H9 (cell line): ENCODE measurements around the gene GTF3A. TPM values are rescaled to one million over a fixed set of nuclear protein-coding genes. Genes with fewer than 3 reads are reported as not detected.

ENCODE experiments used
- DNase-seq: peaks from one replicate; pipeline ENCODE4 v3.0.0-alpha.2; 2017
- H2AFZ ChIP-seq: one replicate; pipeline ENCODE4 v1.6.1; 2013; ENCODE audit warnings: mild to moderate bottlenecking, low read length, control low read depth, moderate library complexity
- H2AK5ac ChIP-seq: 2 replicates; pipeline ENCODE4 v1.6.1; 2013; ENCODE audit warnings: low read length, control low read depth, mixed read lengths; ENCODE audit not compliant: insufficient read length
- H2BK120ac ChIP-seq: one replicate; pipeline ENCODE4 v1.6.1; 2013; ENCODE audit warnings: low read depth, mild to moderate bottlenecking, low read length, control low read depth, inconsistent platforms; ENCODE audit not compliant: poor library complexity, severe bottlenecking
- H2BK12ac ChIP-seq: 2 replicates; pipeline ENCODE4 v1.6.1; 2013; ENCODE audit warnings: low read length, control low read depth, mixed read lengths, low read depth; ENCODE audit not compliant: insufficient read length
- H2BK15ac ChIP-seq: 2 replicates; pipeline ENCODE4 v1.6.1; 2013; ENCODE audit warnings: low read depth, low read length, control low read depth
- H2BK20ac ChIP-seq: one replicate; pipeline ENCODE4 v1.6.1; 2013; ENCODE audit warnings: low read depth, mild to moderate bottlenecking, low read length, control low read depth, inconsistent platforms; ENCODE audit not compliant: poor library complexity, severe bottlenecking
- H2BK5ac ChIP-seq: 2 replicates; pipeline ENCODE4 v1.6.1; 2013; ENCODE audit warnings: low read length, control low read depth, mixed read lengths; ENCODE audit not compliant: insufficient read length
- H3K14ac ChIP-seq: 2 replicates; pipeline ENCODE4 v1.6.1; 2013; ENCODE audit warnings: low read length, control low read depth; ENCODE audit not compliant: insufficient read depth
- H3K18ac ChIP-seq: 2 replicates; pipeline ENCODE4 v1.6.1; 2013; ENCODE audit warnings: low read depth, mild to moderate bottlenecking, mixed read lengths, low read length, control low read depth; ENCODE audit not compliant: insufficient read length
- H3K23ac ChIP-seq: 2 replicates; pipeline ENCODE4 v1.6.1; 2013; ENCODE audit warnings: low read length, control low read depth, mixed read lengths, low read depth; ENCODE audit not compliant: insufficient read length
- H3K23me2 ChIP-seq: 2 replicates; pipeline ENCODE4 v1.6.1; 2013; ENCODE audit warnings: low read depth, mild to moderate bottlenecking, mixed read lengths, low read length, control low read depth; ENCODE audit not compliant: insufficient read length, poor library complexity, severe bottlenecking
- H3K27ac ChIP-seq: 2 replicates; pipeline ENCODE4 v1.5.1; 2013; ENCODE audit warnings: low read length, control low read depth, mixed read lengths, low read depth; ENCODE audit not compliant: insufficient read length
- H3K27me3 ChIP-seq: 2 replicates; pipeline ENCODE4 v1.6.1; 2013; ENCODE audit warnings: low read length, control low read depth, inconsistent platforms; ENCODE audit not compliant: insufficient read depth
- H3K4ac ChIP-seq: 2 replicates; pipeline ENCODE4 v1.6.1; 2013; ENCODE audit warnings: low read depth, mild to moderate bottlenecking, control low read depth, inconsistent platforms, low read length, moderate library complexity
- H3K4me1 ChIP-seq: 2 replicates; pipeline ENCODE4 v1.6.1; 2013; ENCODE audit warnings: low read length, control low read depth, inconsistent platforms; ENCODE audit not compliant: insufficient read depth
- H3K4me2 ChIP-seq: 2 replicates; pipeline ENCODE4 v1.6.1; 2013; ENCODE audit warnings: low read length, control low read depth, mixed read lengths; ENCODE audit not compliant: insufficient read length, insufficient read depth
- H3K56ac ChIP-seq: 2 replicates; pipeline ENCODE4 v1.6.1; 2013; ENCODE audit warnings: low read depth, mild to moderate bottlenecking, mixed read lengths, low read length, control low read depth; ENCODE audit not compliant: insufficient read length
- H3K79me1 ChIP-seq: 2 replicates; pipeline ENCODE4 v1.6.1; 2013; ENCODE audit warnings: low read depth, mild to moderate bottlenecking, moderate library complexity, low read length, control low read depth, inconsistent platforms; ENCODE audit not compliant: insufficient read depth, poor library complexity, severe bottlenecking
- H3K79me2 ChIP-seq: 2 replicates; pipeline ENCODE4 v1.6.1; 2013; ENCODE audit warnings: low read length, control low read depth, inconsistent platforms; ENCODE audit not compliant: insufficient read depth
- H3K9ac ChIP-seq: 2 replicates; pipeline ENCODE4 v1.6.1; 2013; ENCODE audit warnings: low read length, control low read depth, mixed read lengths; ENCODE audit not compliant: insufficient read length; ENCODE audit errors: extremely low read depth
- H3K9me3 ChIP-seq: one replicate; pipeline ENCODE4 v1.6.1; 2013; ENCODE audit warnings: low read depth, low read length, inconsistent platforms; ENCODE audit not compliant: control insufficient read depth
- H3T11ph ChIP-seq: one replicate; pipeline ENCODE4 v1.6.1; 2013; ENCODE audit warnings: mild to moderate bottlenecking, low read length, control low read depth, inconsistent platforms
- H4K20me1 ChIP-seq: one replicate; pipeline ENCODE4 v1.6.1; 2013; ENCODE audit not compliant: control insufficient read depth, insufficient read length, insufficient read depth
- H4K5ac ChIP-seq: 2 replicates; pipeline ENCODE4 v1.6.1; 2013; ENCODE audit warnings: low read depth, mild to moderate bottlenecking, mixed read lengths, low read length, control low read depth; ENCODE audit not compliant: insufficient read length
- H4K8ac ChIP-seq: replicated peaks from 2 replicates; pipeline ENCODE4 v1.6.1; 2013; ENCODE audit warnings: low read length, control low read depth, mixed read lengths, low read depth; ENCODE audit not compliant: insufficient read length
- H4K91ac ChIP-seq: 2 replicates; pipeline ENCODE4 v1.6.1; 2013; ENCODE audit warnings: low read depth, mild to moderate bottlenecking, moderate library complexity, mixed read lengths, low read length, control low read depth; ENCODE audit not compliant: insufficient read length
- H3K27ac Mint-ChIP-seq, 3 experiments: 2 replicates in 2 of 3; 3 replicates in 1 of 3; pipeline ENCODE4 v1.8.0; 2020 to 2021; ENCODE audit warnings: mixed read lengths in 3 of 3, mild to moderate bottlenecking in 1 of 3, moderate library complexity in 1 of 3
- H3K27me3 Mint-ChIP-seq: 2 replicates; pipeline ENCODE4 v1.8.0; 2021; ENCODE audit warnings: low read depth, mild to moderate bottlenecking, moderate library complexity, mixed read lengths
- H3K36me3 Mint-ChIP-seq, 3 experiments: 2 replicates in 2 of 3; 3 replicates in 1 of 3; pipeline ENCODE4 v1.8.0; 2020 to 2021; ENCODE audit warnings: low read depth in 3 of 3, mixed read lengths in 3 of 3; ENCODE audit not compliant: insufficient read depth in 1 of 3
- H3K4me1 Mint-ChIP-seq, 2 experiments: 2 replicates each; pipeline ENCODE4 v1.8.0; 2020; ENCODE audit warnings: mixed read lengths in 2 of 2
- H3K4me3 Mint-ChIP-seq, 2 experiments: 2 replicates in 1 of 2; 3 replicates in 1 of 2; pipeline ENCODE4 v1.8.0; 2020 to 2021; ENCODE audit warnings: mild to moderate bottlenecking in 2 of 2, mixed read lengths in 2 of 2, moderate library complexity in 1 of 2
- H3K9me3 Mint-ChIP-seq, 2 experiments: 2 replicates in 1 of 2; 3 replicates in 1 of 2; pipeline ENCODE4 v1.8.0; 2020; ENCODE audit warnings: mild to moderate bottlenecking in 2 of 2, mixed read lengths in 2 of 2, moderate library complexity in 1 of 2
- WGBS: extraction: QIAGEN DNeasy Blood & Tissue Kit; methylation state at CpG from one replicate; pipeline ENCODE4 v1.1.7; 2013; ENCODE audit warnings: missing lambda C conversion rate, low lambda C conversion rate, mixed read lengths; ENCODE audit not compliant: insufficient read length; ENCODE audit errors: extremely low coverage; 5-methylcytosine and 5-hydroxymethylcytosine counted together
- total RNA-seq: library from RNA; stranded (reverse); gene quantifications from 2 replicates; pipeline ENCODE4 v1.2.1, GENCODE V29; 2021
- TF ChIP-seq, protein P1 (sequence below): fragments of 200-600 bp; sonication (generic); conservative IDR thresholded peaks from 3 replicates; pipeline ENCODE4 v1.8.0; 2021; ENCODE audit warnings: antibody characterized with exemption, mild to moderate bottlenecking

The GTF3A gene
- total RNA-seq, 1 experiment from 2014 or later, result 70.0 TPM

DNA sequence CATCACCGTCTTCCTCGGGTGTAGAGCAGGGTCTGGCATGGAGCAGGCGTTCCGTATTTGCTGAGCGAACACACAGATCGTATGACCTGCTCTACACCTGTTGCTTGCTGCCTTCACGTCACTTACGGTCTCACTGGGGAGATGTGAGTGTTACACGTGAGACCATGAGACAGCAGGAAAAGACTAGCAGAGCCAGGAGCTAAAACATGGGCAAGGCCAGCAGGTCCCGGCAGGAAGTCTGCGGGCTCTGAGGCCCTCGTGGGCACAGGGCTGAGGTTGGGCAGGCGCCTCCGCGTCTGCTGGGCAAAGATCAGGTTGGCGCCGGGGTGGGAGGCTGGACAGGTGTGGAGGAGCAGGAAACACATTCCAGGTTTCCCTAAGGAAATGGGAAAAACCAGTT, 19.7 kb upstream of the GTF3A start:
- no peak overlapping the region for H4K8ac ChIP-seq
- H3K79me2 ChIP-seq, result no peaks in the 10 kb centered on the region
- H3K23ac ChIP-seq, result no peak overlapping the region
- no peak overlapping the region for H3K27ac ChIP-seq
- TF ChIP-seq, protein P1, sequence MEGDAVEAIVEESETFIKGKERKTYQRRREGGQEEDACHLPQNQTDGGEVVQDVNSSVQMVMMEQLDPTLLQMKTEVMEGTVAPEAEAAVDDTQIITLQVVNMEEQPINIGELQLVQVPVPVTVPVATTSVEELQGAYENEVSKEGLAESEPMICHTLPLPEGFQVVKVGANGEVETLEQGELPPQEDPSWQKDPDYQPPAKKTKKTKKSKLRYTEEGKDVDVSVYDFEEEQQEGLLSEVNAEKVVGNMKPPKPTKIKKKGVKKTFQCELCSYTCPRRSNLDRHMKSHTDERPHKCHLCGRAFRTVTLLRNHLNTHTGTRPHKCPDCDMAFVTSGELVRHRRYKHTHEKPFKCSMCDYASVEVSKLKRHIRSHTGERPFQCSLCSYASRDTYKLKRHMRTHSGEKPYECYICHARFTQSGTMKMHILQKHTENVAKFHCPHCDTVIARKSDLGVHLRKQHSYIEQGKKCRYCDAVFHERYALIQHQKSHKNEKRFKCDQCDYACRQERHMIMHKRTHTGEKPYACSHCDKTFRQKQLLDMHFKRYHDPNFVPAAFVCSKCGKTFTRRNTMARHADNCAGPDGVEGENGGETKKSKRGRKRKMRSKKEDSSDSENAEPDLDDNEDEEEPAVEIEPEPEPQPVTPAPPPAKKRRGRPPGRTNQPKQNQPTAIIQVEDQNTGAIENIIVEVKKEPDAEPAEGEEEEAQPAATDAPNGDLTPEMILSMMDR, result no peak
- peaks cover 14 to 15% of the 10 kb centered on the region in 2 experiments for H3K4me1 Mint-ChIP-seq
- H3K4ac ChIP-seq, result no peak overlapping the region
- H3K14ac ChIP-seq, result no peak overlapping the region
- no peaks in the 10 kb centered on the region for H3K36me3 Mint-ChIP-seq
- no peaks in the 10 kb centered on the region for H3K27me3 ChIP-seq
- WGBS, result no CpG with 5 or more reads among the region's 17 CpGs
- no peak overlapping the region for H2BK20ac ChIP-seq
- peak overlapping the region in 1 of 3 experiments; percentile 27; a peak in 1 of 7 replicates for H3K27ac Mint-ChIP-seq
- H3K4me3 Mint-ChIP-seq, result no peak overlapping the region
- no peaks in the 10 kb centered on the region; a peak in 1 of 5 replicates for H3K9me3 Mint-ChIP-seq
- no peak overlapping the region for H2BK12ac ChIP-seq
- H4K20me1 ChIP-seq, result no peaks in the 10 kb centered on the region
- peaks cover 1% of the 10 kb centered on the region; the same call in 1 of the 2 replicates for H3K27me3 Mint-ChIP-seq
- H2BK5ac ChIP-seq, result no peak overlapping the region
- H3T11ph ChIP-seq, result no peak overlapping the region
- H3K9ac ChIP-seq, result no peak overlapping the region
- no peak for DNase-seq
- no peak overlapping the region for H2AFZ ChIP-seq
- H3K9me3 ChIP-seq, result no peaks in the 10 kb centered on the region
- no peak overlapping the region for H4K91ac ChIP-seq
- H3K4me1 ChIP-seq, result peaks cover 9% of the 10 kb centered on the region; the same call in 1 of the 2 replicates
- no peaks in the 10 kb centered on the region for H3K79me1 ChIP-seq
- no peak overlapping the region for H4K5ac ChIP-seq
- no peak overlapping the region for H3K18ac ChIP-seq
- no peak overlapping the region for H2AK5ac ChIP-seq
- H3K23me2 ChIP-seq, result no peaks in the 10 kb centered on the region
- H2BK15ac ChIP-seq, result no peak overlapping the region
- H3K4me2 ChIP-seq, result no peak overlapping the region
- H2BK120ac ChIP-seq, result no peak overlapping the region
- no peak overlapping the region for H3K56ac ChIP-seq
